IPS DF 4.7 (cell line): ENCODE measurements around the gene POMGNT2.

ENCODE experiments used
- DNase-seq: peaks from one replicate; pipeline ENCODE4 v3.0.0-alpha.2; 2013; ENCODE audit warnings: low spot score; ENCODE audit errors: extremely low read depth

The POMGNT2 gene

DNA sequence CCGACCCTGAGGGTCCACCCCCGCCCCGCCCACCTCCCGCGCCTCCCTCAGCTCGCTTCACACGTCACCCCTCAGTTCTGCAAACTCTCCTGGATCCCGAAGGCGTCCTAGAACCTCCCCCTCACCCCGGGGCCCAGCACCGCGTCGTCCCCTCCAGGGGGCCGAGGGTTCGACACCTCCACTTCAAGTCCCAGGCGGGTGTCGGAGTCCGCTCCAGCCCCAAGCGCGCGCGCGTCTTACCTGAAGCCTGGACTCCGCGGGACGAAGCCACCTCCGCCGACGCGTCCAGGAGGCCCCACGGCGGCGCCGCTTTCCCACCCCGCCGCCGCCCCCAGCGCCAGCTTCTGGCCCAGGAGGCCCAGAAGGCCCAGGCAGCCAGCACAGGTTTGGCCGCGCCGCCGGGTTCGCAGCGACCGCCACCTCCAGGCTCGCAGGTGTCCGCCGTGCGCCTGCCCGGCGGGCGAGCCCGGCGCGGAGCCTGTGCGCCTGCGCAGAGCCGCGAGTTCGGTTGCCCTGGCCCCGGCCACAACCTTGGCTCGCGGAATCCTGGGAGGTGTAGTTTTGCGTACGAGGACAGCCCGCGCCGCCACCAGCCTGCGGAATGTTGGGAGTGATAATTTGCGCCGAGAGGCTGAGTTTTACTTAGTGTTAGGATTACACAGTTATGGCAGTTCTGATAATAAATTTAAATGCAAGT lies at the start of gene POMGNT2:
Gene POMGNT2, minus strand, starts transcription at position 484 of the 697 bp plus-strand sequence. CDS start 24,648 bp downstream, outside the sequence.
- peak; percentile 41 for DNase-seq

GRCh38 chr3:43154980-43155379 lies 49.1 kb upstream of the POMGNT2 start:
- DNase-seq = no peak

GRCh38 chr3:43153216-43154083 lies 47.6 kb upstream of the POMGNT2 start:
- no peak for DNase-seq

GRCh38 chr3:43152649-43153048 lies 46.8 kb upstream of the POMGNT2 start:
- DNase-seq = no peak

GRCh38 chr3:43148033-43148432 lies 42.2 kb upstream of the POMGNT2 start:
- no peak for DNase-seq

GRCh38 chr3:43146599-43146998 lies 40.7 kb upstream of the POMGNT2 start:
- no peak for DNase-seq

GRCh38 chr3:43144761-43145490 lies 39.0 kb upstream of the POMGNT2 start:
- no peak for DNase-seq

DNA sequence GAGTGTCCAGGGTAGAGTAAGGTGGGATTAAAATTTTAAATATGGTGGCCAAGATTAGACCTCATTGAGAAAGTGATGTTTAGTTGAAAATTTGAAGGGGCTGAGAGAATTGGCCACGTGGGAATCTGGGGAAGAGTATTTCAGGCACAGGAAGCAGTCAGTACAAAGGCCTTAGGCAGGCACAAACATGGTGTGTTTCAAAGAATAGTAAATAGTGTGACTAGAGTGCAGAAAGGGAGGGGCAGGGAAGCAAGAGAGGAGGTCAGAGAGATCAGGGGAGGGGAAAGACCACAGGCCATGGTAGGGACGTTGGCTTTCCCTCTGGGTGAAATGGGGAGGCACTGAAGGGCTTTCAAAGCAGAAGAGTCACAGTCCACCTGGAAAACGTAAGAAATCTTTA lies 36.6 kb upstream of the POMGNT2 start:
- no peak for DNase-seq

DNA sequence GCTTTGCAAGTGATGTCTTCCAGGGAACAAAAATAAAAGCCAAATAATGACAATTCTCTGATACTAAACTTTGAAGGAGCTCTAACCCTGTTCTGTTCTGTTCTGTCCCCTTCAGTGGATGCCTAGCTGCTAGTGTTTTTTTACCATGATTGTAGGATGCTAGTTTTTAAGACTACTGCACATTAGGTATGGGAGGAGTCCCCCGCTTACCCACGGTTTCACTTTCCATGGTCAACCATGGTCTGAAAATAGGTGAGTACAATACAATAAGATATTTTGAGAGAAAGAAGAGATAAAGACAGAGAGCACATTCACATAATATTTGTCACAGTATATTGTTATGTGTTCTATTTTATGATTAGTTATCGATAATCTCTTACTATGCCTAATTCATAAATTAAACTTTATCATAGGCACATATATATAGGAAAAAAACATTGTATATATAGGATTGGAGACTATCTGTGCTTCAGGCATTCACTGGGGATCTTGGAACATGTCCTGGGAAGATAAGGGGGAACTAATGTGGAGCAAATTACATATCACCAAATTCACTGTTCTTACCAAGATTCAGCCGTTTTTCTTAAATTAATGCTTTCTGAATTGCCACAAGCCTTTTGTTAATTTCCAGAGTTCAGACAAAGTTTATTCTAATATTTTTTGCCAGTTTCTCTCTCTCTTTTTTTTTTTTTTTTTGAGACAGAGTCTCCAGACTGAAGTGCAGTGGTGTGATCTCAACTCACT lies 32.8 kb upstream of the POMGNT2 start:
- no peak for DNase-seq

DNA sequence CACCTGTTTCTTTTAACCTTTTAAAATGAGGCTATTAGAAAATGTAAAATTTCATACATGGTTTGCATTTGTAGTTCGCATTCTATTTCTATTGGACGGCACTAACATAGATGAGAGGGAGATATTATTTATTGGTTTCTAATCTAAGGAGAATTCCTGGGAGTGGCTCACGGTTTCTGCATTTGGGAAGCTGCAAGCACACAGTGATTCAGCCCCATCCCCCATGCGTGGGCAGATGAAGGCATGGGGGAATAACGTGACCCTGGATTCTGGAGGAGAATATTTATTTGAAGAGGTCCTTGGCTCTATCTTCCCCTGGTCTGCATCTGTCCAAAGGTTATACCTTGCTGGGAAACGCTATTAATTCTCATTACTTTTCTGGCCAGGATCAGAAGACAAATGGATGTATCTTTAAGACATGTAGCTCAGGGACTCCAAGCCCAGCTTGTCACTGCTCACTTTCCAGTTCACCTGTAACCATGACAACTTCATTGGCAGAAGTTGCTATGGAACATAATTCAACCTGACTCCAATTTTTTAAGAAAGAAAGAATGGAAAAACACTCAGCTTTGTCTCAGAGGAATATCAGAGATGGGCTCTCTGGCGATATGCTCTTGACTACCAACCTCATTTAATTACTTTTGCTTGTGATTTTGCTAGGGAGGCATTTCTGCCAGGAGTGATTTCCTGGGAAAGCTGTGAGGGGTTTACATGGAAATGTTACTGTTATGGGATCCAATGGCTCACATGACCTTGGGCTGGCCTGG lies 27.2 kb upstream of the POMGNT2 start:
- DNase-seq = no peak

DNA sequence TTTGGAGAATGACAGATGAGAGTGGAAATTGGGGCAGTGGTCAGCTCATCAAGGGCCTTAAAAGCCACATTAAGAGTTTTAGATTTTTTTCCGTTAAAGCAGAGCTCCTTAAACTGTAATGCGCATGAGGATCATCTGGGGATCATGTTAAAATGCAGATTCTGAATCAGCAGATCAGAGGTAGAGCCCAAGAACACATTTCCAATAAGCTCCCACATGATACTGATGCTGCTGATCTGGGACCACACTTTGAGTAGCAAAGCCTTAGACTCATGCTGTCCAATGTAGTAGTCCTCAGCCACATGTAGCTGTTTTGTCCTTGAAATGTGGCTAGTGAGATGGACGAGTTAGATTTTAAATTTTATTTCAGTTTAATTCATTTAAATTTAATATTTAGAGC lies 26.3 kb upstream of the POMGNT2 start:
- DNase-seq = no peak

- no peak for DNase-seq
Observed at GRCh38 chr3:43128464-43128863, 22.6 kb upstream of the POMGNT2 start.

- DNase-seq = no peak
Observed at GRCh38 chr3:43126536-43126935, 20.7 kb upstream of the POMGNT2 start.

GRCh38 chr3:43123895-43124294 lies 18.0 kb upstream of the POMGNT2 start:
- no peak for DNase-seq

GRCh38 chr3:43120937-43121336 lies 15.1 kb upstream of the POMGNT2 start:
- DNase-seq = no peak

DNA sequence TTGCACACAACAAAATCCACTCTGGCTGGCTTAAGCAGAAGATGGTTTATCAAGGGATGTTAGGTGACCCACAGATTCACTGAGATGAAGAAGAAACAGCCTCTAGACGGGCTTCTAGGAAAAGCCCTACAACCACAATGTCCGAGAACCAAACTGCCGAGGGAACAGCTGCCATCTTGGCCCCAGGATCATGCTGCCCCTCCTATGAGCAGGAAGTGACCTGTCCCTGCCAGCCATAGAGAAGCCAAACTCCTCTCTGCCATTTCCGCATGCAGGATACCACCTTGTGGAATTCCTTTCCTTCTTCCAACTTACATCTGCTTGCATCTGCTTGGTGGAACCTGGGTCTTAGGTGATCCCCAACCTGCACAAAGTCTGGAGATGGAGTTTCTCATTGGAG lies 11.4 kb upstream of the POMGNT2 start:
- no peak for DNase-seq

DNA sequence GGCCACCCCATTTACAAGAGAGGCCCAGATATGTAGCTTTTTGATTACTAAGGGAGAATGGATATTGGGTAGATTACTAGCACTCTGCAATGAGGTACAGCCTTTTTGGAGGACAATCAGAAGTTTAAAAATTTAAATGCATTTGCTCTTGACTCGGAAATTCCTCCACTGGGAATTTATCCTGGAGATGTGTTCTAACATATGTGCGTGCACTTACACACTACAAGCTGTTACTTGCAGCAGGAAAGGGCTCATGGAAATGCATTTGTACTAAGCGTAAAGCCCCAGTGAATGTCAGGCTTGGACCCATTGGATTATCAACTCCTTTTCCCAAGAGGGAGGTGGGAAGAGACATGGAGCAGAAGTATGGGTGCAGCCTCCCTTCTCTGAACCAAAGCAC lies 7.8 kb upstream of the POMGNT2 start:
- DNase-seq = no peak

GRCh38 chr3:43106293-43106628 lies 382 bp upstream of the POMGNT2 start:
- no peak for DNase-seq

DNA sequence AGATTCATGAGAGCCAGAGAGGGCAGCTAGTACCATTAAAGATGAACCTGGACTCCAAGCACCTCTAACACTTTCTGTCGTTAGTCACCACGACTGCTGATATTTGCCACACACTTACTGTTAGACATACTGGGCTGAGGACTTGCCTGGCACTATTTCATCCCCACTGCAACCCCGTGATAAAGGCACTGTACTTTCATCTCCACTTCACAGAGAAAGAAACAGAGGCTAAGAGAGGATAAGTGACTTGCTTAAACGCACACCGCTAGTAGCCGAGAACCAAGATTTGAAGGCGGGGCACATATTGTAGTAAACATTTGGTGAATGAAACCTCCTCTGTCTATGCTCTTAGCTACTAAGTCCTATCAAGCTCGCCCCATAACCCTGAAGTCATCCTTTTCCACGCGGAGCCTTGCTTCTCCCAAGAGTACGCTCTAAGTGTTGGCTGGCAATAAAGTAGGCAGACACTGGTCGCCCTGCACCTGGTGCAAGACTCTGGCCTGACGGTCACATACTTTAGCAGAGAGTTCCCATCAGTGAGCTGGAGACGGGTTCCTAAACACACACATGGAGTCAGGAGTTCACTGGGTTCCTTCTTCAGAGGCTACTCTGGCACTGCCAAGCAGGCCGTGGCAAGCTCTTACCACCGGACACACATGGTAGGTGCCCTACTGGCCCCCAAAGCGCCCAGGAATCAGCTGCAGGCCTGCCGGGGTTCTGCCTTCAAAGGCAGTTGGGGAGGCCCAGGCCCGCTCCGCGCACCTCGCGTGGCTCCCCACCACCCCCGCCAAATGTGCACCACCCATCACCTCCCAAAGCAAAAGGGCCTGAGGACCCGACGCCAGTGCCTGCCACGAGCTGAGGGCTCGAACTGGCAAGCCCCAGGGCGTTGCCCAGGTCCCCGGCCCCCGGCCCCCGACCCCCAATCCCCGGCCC lies 951 bp downstream of the POMGNT2 start:
- DNase-seq = no peak

DNA sequence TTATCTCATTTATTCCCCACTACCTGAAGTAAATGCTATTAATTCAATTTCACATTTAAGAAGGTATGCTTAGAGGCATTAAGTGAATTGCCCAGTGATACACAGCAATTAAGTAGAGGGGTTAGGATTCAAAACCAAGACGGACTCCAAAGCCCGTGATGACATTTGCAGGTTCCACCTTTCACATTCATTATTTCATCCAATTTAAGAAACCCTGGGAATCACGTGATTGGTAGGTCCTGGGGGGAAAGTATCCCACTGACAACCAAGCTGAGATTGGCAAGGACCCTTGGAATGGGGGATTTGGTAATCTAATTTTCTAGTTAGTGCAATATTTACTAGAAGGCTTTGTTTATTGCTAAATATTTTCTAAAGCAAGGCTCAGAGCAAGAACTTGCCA lies 1.8 kb downstream of the POMGNT2 start:
- DNase-seq = no peak
